DMS53 (cell line): ENCODE measurements around the gene AMOT.

Experiments used
- DNase-seq: peaks from one replicate; lab custom pipeline; 2025; lab: John Stamatoyannopoulos, UW

AMOT gene

GRCh38 chrX:112738347-112739033 lies 102.1 kb downstream of the AMOT start:
- DNase-seq, result no peak

GRCh38 chrX:112736310-112736709 lies 104.3 kb downstream of the AMOT start:
- DNase-seq, result no peak

DNA sequence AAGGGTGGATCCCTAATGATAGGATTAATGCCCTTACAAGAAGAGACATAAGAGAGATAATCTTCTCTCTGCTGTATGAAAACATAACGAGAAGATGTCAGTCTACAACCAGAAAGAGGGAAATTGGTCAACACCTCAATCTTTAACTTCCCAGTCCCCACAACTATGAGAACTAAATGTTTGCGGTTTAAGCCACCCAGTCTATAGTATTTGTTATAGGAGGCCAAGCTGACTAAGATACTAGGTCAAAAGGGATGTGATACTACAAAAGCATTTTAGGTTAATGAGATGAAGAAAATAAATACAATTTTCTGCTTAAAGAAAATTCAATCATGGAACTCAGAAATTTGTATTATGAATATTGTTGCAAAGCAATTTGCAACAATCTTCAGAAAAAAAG lies 105.5 kb downstream of the AMOT start:
- no peak for DNase-seq

- DNase-seq, result no peak
Measured at GRCh38 chrX:112734290-112734689, 106.3 kb downstream of the AMOT start.

- DNase-seq, result peak; percentile 40
Measured at GRCh38 chrX:112731793-112732192, 108.8 kb downstream of the AMOT start.
